HCT116 (cell line): ENCODE measurements around the gene GBX1. TPM values are rescaled to one million over a fixed set of nuclear protein-coding genes. Genes with fewer than 3 reads are reported as not detected.

Experiments
- ATAC-seq: fragments of 200-7000 bp; cut with Tn5 transposase; 2 replicates; pipeline ENCODE4 v1.9.1; 2020; ENCODE audit warnings: mild to moderate bottlenecking, moderate library complexity
- BruUV-seq: library from RNA; stranded (reverse); fragments of 400-500 nt; replicated peaks from 2 replicates; lab custom pipeline; 2021; lab: Mats Ljungman, UMichigan
- CTCF ChIA-PET: fragments of 300-600 bp; sonication (Branson Sonifier 250); formaldehyde crosslinking; loops from one replicate; lab custom pipeline; 2021; ENCODE audit warnings: antibody characterized with exemption; lab: Charles Lee
- POLR2A ChIA-PET: fragments of 300-600, 350-600 bp; sonication (Branson Sonifier 250); formaldehyde crosslinking; loops from one replicate; lab custom pipeline; 2021; ENCODE audit warnings: antibody characterized with exemption; lab: Charles Lee
- RAD21 ChIA-PET, 2 experiments: fragments of 300-600 bp; sonication (Branson Sonifier 250); formaldehyde crosslinking; loops; one replicate each; lab custom pipeline; 2023; ENCODE audit warnings: low total read pairs in 2 of 2; ENCODE audit not compliant: uncharacterized antibody in 2 of 2, unreplicated experiment in 2 of 2, low non-redundant PET in 1 of 2; lab: Charles Lee
- DNase-seq: peaks from one replicate; pipeline ENCODE4 v3.0.0-alpha.2; 2010; ENCODE audit warnings: low read depth, low spot score
- H2AFZ ChIP-seq: fragments of 200-600 bp; shearing (Covaris generic), sonication (generic); 2 replicates; pipeline ENCODE4 v1.6.1; 2017; ENCODE audit warnings: low read depth, mixed run types, mixed read lengths, antibody characterized with exemption, low read length; ENCODE audit not compliant: poor library complexity, severe bottlenecking
- H3K27ac ChIP-seq: 2 replicates; pipeline ENCODE4 v1.5.1; 2012; ENCODE audit warnings: low read depth, low read length
- H3K27me3 ChIP-seq: fragments of 200-600 bp; sonication (generic); 2 replicates; pipeline ENCODE4 v1.6.1; 2016; ENCODE audit warnings: mixed run types, low read length, mixed read lengths; ENCODE audit not compliant: insufficient read depth
- H3K36me3 ChIP-seq, 2 experiments: fragments of 200-500 bp in 1 of 2; fragments of 200-600 bp in 1 of 2; sonication (Bioruptor generic) in 1 of 2; sonication (generic) in 1 of 2; 2 replicates each; pipeline versions ENCODE4 v1.5.1 to v1.6.1; 2014 to 2016; ENCODE audit warnings: low read length in 2 of 2, inconsistent platforms in 1 of 2, mixed read lengths in 1 of 2, mixed run types in 1 of 2; ENCODE audit not compliant: insufficient read depth in 2 of 2, control insufficient read depth in 1 of 2
- H3K4me1 ChIP-seq, 2 experiments: fragments of 200-600 bp in 1 of 2; sonication (generic) in 1 of 2; 2 replicates each; pipeline versions ENCODE4 v1.5.1 to v1.6.1; 2012 to 2017; ENCODE audit warnings: low read length in 2 of 2, inconsistent platforms in 1 of 2, mild to moderate bottlenecking in 1 of 2, mixed read lengths in 1 of 2, mixed run types in 1 of 2, moderate library complexity in 1 of 2; ENCODE audit not compliant: insufficient read depth in 2 of 2, control insufficient read depth in 1 of 2
- H3K4me2 ChIP-seq: fragments of 200-600 bp; sonication (generic); 2 replicates; pipeline ENCODE4 v1.6.1; 2017; ENCODE audit warnings: mixed run types, low read length, mixed read lengths
- H3K4me3 ChIP-seq, 2 experiments: fragments of 200-600 bp in 1 of 2; sonication (generic) in 1 of 2; replicated peaks in 1 of 2; 2 replicates each; pipeline ENCODE4 v1.5.1; 2011 to 2016; ENCODE audit warnings: low read length in 2 of 2, control low read depth in 1 of 2, low read depth in 1 of 2, mild to moderate bottlenecking in 1 of 2, mixed read lengths in 1 of 2, mixed run types in 1 of 2
- H3K79me2 ChIP-seq: fragments of 200-600 bp; sonication (generic); 2 replicates; pipeline ENCODE4 v1.6.1; 2017; ENCODE audit warnings: mild to moderate bottlenecking, mixed run types, low read length, moderate library complexity, mixed read lengths; ENCODE audit not compliant: insufficient read depth
- H3K9ac ChIP-seq: fragments of 200-600 bp; sonication (generic); 2 replicates; pipeline ENCODE4 v1.6.1; 2016; ENCODE audit warnings: low read length, mixed read lengths
- H3K9me2 ChIP-seq: fragments of 200-600 bp; sonication (generic), shearing (Covaris generic); 2 replicates; pipeline ENCODE4 v1.6.1; 2017; ENCODE audit warnings: mixed run types, mild to moderate bottlenecking, moderate library complexity; ENCODE audit not compliant: insufficient read depth
- H3K9me3 ChIP-seq, 2 experiments: fragments of 200-500 bp in 1 of 2; fragments of 200-600 bp in 1 of 2; sonication (Bioruptor generic) in 1 of 2; sonication (generic) in 1 of 2; 2 replicates each; pipeline ENCODE4 v1.6.1; 2014 to 2017; ENCODE audit warnings: low read length in 2 of 2, mixed read lengths in 2 of 2, inconsistent platforms in 1 of 2, low read depth in 1 of 2, mild to moderate bottlenecking in 1 of 2, mixed run types in 1 of 2, moderate library complexity in 1 of 2; ENCODE audit not compliant: control insufficient read depth in 1 of 2, insufficient read depth in 1 of 2
- H4K20me1 ChIP-seq: fragments of 200-600 bp; sonication (generic), shearing (Covaris generic); 2 replicates; pipeline ENCODE4 v1.6.1; 2017; ENCODE audit warnings: mixed run types, mild to moderate bottlenecking, moderate library complexity; ENCODE audit not compliant: insufficient read depth
- CBX3 ChIP-seq: IDR thresholded peaks from 2 replicates; pipeline ENCODE4 v1.6.1; 2012; ENCODE audit warnings: low read depth
- EZH2phosphoT487 ChIP-seq: fragments of 200-600 bp; IDR thresholded peaks from 2 replicates; pipeline ENCODE4 v1.6.1; 2018; ENCODE audit warnings: antibody characterized with exemption, borderline replicate concordance
- JUND ChIP-seq: IDR thresholded peaks from 2 replicates; pipeline ENCODE4 v1.6.1; 2012
- POLR2A ChIP-seq: IDR thresholded peaks from 2 replicates; pipeline ENCODE4 v1.7.0; 2011; ENCODE audit warnings: borderline replicate concordance; ENCODE audit not compliant: insufficient read depth, insufficient read length; ENCODE audit errors: extremely low read depth
- POLR2AphosphoS5 ChIP-seq: IDR thresholded peaks from 2 replicates; pipeline ENCODE4 v1.6.1; 2011; ENCODE audit warnings: mild to moderate bottlenecking, low read depth, low read length, moderate library complexity
- RAD21 ChIP-seq: IDR thresholded peaks from 2 replicates; pipeline ENCODE4 v1.6.1; 2012; ENCODE audit warnings: low read depth, mild to moderate bottlenecking
- SIN3A ChIP-seq: IDR thresholded peaks from 2 replicates; pipeline ENCODE4 v1.6.1; 2012; ENCODE audit warnings: low read depth
- SP1 ChIP-seq: IDR thresholded peaks from 2 replicates; pipeline ENCODE4 v1.6.1; 2012; ENCODE audit warnings: low read depth
- SRF ChIP-seq: IDR thresholded peaks from 2 replicates; pipeline ENCODE4 v1.6.1; 2012; ENCODE audit warnings: low read depth
- TCF7L2 ChIP-seq: IDR thresholded peaks from 2 replicates; pipeline ENCODE4 v1.7.0; 2011; ENCODE audit warnings: borderline replicate concordance, inconsistent platforms; ENCODE audit not compliant: insufficient read depth, insufficient read length; ENCODE audit errors: extremely low read depth
- YY1 ChIP-seq: IDR thresholded peaks from 2 replicates; pipeline ENCODE4 v1.6.1; 2011; ENCODE audit warnings: low read length, low read depth, moderate library complexity, mild to moderate bottlenecking; ENCODE audit not compliant: insufficient replicate concordance; ENCODE audit errors: extremely low read depth
- intact Hi-C: fragments of 100-400 bp; cut with micrococcal nuclease; formaldehyde crosslinking; loops from 2 replicates; pipeline ENCODE4 v1.10.0; 2022
- total RNA-seq: library from RNA; stranded (reverse); gene quantifications from one replicate; pipeline ENCODE4 v1.2.1, GENCODE V29; 2021; ENCODE audit not compliant: unreplicated experiment
- TF ChIP-seq, protein P1 (sequence below): IDR thresholded peaks from 2 replicates; pipeline ENCODE4 v1.6.1; 2011; ENCODE audit warnings: mild to moderate bottlenecking, low read length, moderate library complexity; ENCODE audit not compliant: insufficient replicate concordance; ENCODE audit errors: extremely low read depth
- TF ChIP-seq, protein P2 (sequence below), 3 experiments: fragments of 200-600 bp in 1 of 3; sonication (generic) in 1 of 3; IDR thresholded peaks in 2 of 3; conservative IDR thresholded peaks in 1 of 3; 2 replicates each; pipeline ENCODE4 v1.5.1; 2012 to 2017; ENCODE audit warnings: low read depth in 2 of 3, low read length in 2 of 3, antibody characterized with exemption in 1 of 3, borderline replicate concordance in 1 of 3, control low read depth in 1 of 3, mild to moderate bottlenecking in 1 of 3, mixed read lengths in 1 of 3, mixed run types in 1 of 3, moderate library complexity in 1 of 3; ENCODE audit not compliant: insufficient read depth in 1 of 3

Gene GBX1
- total RNA-seq, 1 experiment from 2014 or later = 0.86 TPM

DNA sequence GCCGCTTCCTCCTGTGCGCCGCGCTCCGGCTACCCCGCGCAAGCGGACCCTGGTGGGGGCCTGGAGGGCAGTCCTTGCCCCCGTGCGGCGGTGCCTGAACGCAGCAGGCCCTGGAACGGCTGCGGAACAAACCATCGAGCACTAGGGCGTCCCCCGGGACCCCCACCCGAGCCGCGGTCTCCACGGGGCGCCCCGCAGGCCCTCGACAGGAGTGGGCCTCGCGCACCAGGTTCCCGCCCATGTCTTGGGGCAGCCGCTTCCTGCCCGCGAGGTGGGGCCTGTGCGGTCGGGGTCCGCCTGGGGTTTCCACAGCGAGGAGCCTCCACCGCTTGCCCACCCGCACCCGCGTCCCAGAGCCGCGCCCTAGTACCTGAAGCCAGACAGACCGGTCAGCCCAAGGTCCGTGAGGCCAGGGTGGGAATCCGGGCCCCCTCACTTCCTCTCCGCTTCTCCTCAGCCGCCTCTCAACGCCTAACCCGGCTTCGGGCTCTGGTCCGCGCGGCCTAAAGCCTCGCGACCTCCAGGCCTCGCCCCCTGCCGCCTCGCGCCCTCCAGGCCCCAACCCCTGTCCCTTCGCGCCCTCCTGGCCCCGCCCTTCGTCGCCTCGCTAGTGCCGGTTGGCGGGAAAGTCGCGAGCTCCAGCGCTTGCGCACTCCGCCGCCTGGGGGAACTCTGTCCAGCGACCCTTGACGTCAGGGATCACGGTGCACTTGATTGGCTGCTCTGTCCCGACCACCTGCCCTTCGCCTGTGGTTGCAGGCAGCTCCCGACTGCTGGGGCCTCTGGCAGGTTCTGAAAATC lies 7.0 kb upstream of the GBX1 start:
- Histone ChIP-seq H3K4me1 (no peaks in the 10 kb centered on the region), H2AFZ (no peak overlapping the region)
- ATAC-seq = no peak
- RAD21 ChIA-PET = no interaction called here
- DNase-seq = no peak
- TF ChIP-seq, protein P1, sequence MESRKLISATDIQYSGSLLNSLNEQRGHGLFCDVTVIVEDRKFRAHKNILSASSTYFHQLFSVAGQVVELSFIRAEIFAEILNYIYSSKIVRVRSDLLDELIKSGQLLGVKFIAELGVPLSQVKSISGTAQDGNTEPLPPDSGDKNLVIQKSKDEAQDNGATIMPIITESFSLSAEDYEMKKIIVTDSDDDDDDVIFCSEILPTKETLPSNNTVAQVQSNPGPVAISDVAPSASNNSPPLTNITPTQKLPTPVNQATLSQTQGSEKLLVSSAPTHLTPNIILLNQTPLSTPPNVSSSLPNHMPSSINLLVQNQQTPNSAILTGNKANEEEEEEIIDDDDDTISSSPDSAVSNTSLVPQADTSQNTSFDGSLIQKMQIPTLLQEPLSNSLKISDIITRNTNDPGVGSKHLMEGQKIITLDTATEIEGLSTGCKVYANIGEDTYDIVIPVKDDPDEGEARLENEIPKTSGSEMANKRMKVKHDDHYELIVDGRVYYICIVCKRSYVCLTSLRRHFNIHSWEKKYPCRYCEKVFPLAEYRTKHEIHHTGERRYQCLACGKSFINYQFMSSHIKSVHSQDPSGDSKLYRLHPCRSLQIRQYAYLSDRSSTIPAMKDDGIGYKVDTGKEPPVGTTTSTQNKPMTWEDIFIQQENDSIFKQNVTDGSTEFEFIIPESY = no peak
- no peak for TF ChIP-seq EZH2phosphoT487
- no peak for TF ChIP-seq JUND
- TF ChIP-seq TCF7L2 = no peak
- TF ChIP-seq YY1 = no peak
- no peak for TF ChIP-seq CBX3
- TF ChIP-seq, protein P2, sequence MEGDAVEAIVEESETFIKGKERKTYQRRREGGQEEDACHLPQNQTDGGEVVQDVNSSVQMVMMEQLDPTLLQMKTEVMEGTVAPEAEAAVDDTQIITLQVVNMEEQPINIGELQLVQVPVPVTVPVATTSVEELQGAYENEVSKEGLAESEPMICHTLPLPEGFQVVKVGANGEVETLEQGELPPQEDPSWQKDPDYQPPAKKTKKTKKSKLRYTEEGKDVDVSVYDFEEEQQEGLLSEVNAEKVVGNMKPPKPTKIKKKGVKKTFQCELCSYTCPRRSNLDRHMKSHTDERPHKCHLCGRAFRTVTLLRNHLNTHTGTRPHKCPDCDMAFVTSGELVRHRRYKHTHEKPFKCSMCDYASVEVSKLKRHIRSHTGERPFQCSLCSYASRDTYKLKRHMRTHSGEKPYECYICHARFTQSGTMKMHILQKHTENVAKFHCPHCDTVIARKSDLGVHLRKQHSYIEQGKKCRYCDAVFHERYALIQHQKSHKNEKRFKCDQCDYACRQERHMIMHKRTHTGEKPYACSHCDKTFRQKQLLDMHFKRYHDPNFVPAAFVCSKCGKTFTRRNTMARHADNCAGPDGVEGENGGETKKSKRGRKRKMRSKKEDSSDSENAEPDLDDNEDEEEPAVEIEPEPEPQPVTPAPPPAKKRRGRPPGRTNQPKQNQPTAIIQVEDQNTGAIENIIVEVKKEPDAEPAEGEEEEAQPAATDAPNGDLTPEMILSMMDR (IDR thresholded peaks at IDR 0.05 in 2 of 3, conservative IDR thresholded peaks at IDR 0.05 in 1 of 3; ENCODE audit: borderline replicate concordance in 1 of 3, insufficient read depth in 1 of 3, low read depth in 2 of 3, low read length in 2 of 3) = no peak
- no peak for TF ChIP-seq SIN3A
- TF ChIP-seq POLR2A = no peak
- TF ChIP-seq SP1 = no peak
- no peak for TF ChIP-seq RAD21
- no peak for TF ChIP-seq SRF
- TF ChIP-seq POLR2AphosphoS5 = no peak
- TF ChIP-seq, all 23 proteins: peak for 0
- Histone ChIP-seq H4K20me1 (no peaks in the 10 kb centered on the region), H3K9me2 (no peaks in the 10 kb centered on the region), H3K9ac (no peak overlapping the region), H3K27me3 (no peaks in the 10 kb centered on the region), H3K36me3 (no peaks in the 10 kb centered on the region), H3K27ac (no peak overlapping the region), H3K9me3 (peaks cover 0 to 8% of the 10 kb centered on the region in 2 experiments; a peak in 1 of 4 replicates), H3K4me3 (no peak overlapping the region), H3K79me2 (no peaks in the 10 kb centered on the region), H3K4me2 (no peak overlapping the region)
- CTCF ChIA-PET = no interaction called here
- intact Hi-C loops = loop anchor here (5.0 kb wide), 1 partner anchor 397 kb away; no protein-coding TSS in a partner anchor
- BruUV-seq = no TSS peak
- POLR2A ChIA-PET = no interaction called here
